ENCODE results near the gene LHPP. TPM values are rescaled to one million over a fixed set of nuclear protein-coding genes. Genes with fewer than 3 reads are reported as not detected.

The LHPP gene
- total RNA-seq, 1 donor from 2014 or later: 12.1 TPM

DNA sequence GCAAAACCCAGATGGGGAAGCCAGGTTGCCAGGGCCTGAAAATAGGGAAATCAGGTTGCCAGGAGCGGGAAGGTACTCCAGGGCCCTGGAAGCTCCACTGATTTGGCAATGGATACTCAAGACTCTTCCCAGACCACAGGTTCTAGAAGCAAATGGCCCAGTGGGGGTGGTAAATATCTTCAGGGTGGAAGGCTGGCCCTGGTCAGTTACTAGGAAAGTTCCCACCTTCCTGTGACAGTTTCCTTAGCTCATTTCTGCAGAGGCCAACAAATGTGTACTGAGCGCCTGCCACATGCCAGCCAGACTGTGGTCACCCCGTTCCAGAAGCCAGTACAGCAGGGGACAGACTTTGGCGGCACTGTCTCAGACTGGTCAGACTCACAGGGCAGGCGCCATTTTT lies 168.9 kb downstream of the LHPP start:
- TF ChIP-seq, protein P1, sequence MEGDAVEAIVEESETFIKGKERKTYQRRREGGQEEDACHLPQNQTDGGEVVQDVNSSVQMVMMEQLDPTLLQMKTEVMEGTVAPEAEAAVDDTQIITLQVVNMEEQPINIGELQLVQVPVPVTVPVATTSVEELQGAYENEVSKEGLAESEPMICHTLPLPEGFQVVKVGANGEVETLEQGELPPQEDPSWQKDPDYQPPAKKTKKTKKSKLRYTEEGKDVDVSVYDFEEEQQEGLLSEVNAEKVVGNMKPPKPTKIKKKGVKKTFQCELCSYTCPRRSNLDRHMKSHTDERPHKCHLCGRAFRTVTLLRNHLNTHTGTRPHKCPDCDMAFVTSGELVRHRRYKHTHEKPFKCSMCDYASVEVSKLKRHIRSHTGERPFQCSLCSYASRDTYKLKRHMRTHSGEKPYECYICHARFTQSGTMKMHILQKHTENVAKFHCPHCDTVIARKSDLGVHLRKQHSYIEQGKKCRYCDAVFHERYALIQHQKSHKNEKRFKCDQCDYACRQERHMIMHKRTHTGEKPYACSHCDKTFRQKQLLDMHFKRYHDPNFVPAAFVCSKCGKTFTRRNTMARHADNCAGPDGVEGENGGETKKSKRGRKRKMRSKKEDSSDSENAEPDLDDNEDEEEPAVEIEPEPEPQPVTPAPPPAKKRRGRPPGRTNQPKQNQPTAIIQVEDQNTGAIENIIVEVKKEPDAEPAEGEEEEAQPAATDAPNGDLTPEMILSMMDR (conservative IDR thresholded peaks at IDR 0.05; ENCODE audit: low read depth, low read length): no peak
- no peak for DNase-seq (ENCODE audit: low read depth)
- no peak overlapping the region for H3K4me3 ChIP-seq (ENCODE audit: low read depth, low read length)

DNA sequence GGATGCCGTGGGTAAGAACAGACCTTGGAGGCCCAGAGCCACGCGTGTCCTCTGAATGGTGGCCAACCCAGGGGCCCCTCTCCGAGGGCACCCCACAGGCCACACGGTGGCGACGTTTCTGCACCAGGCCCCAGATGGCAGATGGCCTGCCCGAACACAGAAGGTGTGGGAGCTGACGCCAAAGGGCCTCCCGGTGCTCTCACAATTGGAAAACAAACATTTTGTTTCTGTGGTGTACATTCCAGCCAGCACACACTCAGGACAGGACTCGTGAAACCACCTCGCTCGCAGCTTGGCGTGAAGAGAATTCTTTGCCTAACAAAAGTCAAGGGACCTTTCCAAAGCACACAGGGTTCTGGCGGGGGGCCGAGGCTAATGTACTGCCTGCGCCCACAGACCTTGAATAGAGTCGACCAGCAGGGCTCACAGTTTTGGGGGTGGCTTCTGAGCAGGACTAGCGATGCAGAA lies 170.5 kb downstream of the LHPP start:
- TF ChIP-seq, protein P1 (conservative IDR thresholded peaks at IDR 0.05; ENCODE audit: low read depth, low read length): peak; percentile 38
- no peak overlapping the region for H3K4me3 ChIP-seq (ENCODE audit: low read depth, low read length)
- no peak for DNase-seq (ENCODE audit: low read depth)

DNA sequence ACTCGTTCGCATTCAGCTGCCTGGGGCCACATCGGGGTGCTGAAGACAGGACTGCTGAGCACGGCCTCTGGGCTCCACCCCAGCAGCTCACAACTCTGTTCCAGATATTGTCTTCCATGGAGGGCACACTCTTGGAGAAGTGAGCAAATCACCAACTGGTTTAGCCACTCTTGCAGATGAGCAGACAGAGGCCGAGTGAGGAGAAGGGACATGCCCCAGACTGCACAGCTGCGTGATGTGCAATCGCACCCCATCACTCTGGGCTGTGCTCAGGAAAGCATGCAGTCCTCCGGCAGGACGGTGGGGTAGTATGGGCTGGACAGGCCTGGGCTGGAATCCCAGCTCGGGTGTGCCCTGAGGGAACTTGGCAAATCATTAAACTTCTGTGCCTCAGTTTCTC lies 170.9 kb downstream of the LHPP start:
- H3K4me3 ChIP-seq (ENCODE audit: low read depth, low read length): no peak overlapping the region
- no peak for DNase-seq (ENCODE audit: low read depth)
- TF ChIP-seq, protein P1 (conservative IDR thresholded peaks at IDR 0.05; ENCODE audit: low read depth, low read length): no peak

DNA sequence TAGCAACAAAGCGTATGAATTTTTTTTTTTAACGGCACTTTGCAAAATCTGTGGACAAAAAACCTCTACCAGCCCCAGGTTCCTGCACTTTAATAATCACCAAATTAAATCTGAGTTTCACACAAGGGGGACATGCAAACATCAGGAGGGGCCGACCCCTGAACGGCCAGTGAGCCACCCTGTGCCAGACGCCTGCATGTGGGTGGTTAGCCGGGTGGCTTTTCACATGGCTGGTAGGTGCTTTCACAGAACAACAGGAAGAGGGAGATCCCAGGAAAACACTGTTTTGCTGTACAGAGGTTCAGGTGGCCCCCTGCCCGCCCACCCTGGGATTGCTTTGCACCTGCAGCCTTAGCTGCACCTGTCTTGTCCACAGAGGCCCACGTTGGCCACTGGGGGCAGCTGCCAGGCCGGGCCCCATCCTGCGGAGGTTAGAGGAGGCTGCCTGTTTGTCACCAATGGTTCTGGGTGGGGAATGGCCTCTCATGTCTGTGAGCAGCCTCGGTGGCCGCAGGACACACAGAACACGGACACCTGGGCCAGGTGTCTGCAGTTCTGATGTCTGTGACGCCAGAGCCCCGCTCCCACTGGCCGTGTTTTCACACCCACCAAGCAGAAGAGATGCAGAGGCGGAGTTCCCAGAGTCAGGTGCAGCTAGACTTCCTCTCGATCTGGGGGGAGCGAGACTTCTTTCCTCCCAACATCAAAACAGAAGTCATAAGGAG lies 174.8 kb downstream of the LHPP start:
- TF ChIP-seq, protein P1 (conservative IDR thresholded peaks at IDR 0.05; ENCODE audit: low read depth, low read length): no peak
- no peak for DNase-seq (ENCODE audit: low read depth)
- no peak overlapping the region for H3K4me3 ChIP-seq (ENCODE audit: low read depth, low read length)

DNA sequence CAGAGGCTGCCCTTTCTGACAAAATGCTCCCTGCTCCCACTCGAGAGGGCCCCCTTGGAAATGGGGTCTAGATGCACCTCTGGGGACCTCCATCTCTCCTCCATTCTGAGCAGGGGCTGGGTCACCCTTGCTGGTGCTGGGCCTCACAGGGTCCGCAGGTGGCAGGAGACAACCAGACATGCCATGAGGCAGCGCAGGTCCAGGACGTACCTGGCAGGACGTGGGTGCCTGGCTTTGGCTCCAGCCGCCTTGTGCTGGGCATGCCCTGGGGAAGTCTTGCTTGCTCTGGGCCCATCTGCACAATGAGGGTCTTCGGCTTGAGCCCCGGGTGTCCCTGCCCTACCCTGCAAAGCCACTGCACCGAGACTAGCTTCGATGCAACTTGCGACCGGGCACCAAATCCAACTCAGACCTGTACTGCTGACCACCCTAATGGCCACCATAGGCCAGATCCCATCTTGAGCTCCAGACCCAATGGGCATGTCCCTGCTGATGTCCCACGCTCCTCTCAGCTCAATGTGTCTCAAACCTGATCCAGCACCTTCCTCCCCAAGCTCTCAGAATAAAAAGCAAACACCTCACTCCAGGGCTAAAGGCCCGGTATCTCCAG lies 175.6 kb downstream of the LHPP start:
- DNase-seq (ENCODE audit: low read depth): no peak
- H3K4me3 ChIP-seq (ENCODE audit: low read depth, low read length): no peak overlapping the region
- TF ChIP-seq, protein P1 (conservative IDR thresholded peaks at IDR 0.05; ENCODE audit: low read depth, low read length): no peak

DNA sequence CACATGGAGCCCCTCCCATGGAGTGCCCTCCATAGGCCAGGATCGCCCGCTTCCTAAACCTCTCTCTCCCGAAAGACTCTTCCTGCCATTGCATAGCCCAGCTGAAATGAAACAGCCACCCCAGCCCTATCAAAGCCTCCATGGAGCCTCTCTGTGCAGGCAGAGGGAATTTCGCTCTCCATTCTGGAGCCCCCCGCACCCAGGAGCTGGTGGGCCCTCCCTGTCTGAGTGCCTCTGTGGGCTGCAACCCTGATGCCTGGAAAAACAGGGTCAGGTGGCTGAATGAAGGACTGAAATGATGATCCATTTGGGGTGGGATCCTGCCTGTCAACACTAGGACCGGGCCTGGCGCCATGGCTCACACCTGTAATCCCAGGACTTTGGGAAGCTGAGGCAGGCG lies 176.1 kb downstream of the LHPP start:
- DNase-seq (ENCODE audit: low read depth): no peak
- TF ChIP-seq, protein P1 (conservative IDR thresholded peaks at IDR 0.05; ENCODE audit: low read depth, low read length): no peak
- H3K4me3 ChIP-seq (ENCODE audit: low read depth, low read length): no peak overlapping the region
